Endothelial cell of umbilical vein (primary cell): ENCODE data around the gene SSH2. TPM values are rescaled to one million over a fixed set of nuclear protein-coding genes. Genes with fewer than 3 reads are reported as not detected.

Experiments
- BruUV-seq: library from RNA; stranded (reverse); fragments of 400-500 nt; replicated peaks from 2 replicates; lab custom pipeline; 2021; lab: Mats Ljungman, UMichigan
- CTCF ChIA-PET: fragments of 300-600, 350-600 bp; sonication (Branson Sonifier 250); formaldehyde crosslinking; loops from one replicate; lab custom pipeline; 2021; ENCODE audit warnings: antibody characterized with exemption, inconsistent platforms; lab: Charles Lee
- POLR2A ChIA-PET: fragments of 300-600, 350-600 bp; sonication (Branson Sonifier 250); formaldehyde crosslinking; loops from one replicate; lab custom pipeline; 2021; ENCODE audit warnings: antibody characterized with exemption, inconsistent platforms; lab: Charles Lee
- DNase-seq: peaks from one replicate; pipeline ENCODE4 v3.0.0-alpha.2; 2011; ENCODE audit warnings: low read depth, low spot score
- FAIRE-seq: peaks from 2 replicates; lab custom pipeline; 2011; peaks lifted over from hg19 to GRCh38; lab: Jason Lieb, UNC
- H2AFZ ChIP-seq: 2 replicates; pipeline ENCODE4 v1.6.0; 2012; ENCODE audit warnings: low read depth, low read length, control low read depth, inconsistent platforms
- H3K27ac ChIP-seq: 2 replicates; pipeline ENCODE4 v1.5.1; 2011; ENCODE audit warnings: low read depth, mild to moderate bottlenecking, control low read depth, low read length, moderate library complexity; ENCODE audit not compliant: insufficient read depth
- H3K27me3 ChIP-seq, 2 experiments: 2 replicates each; pipeline versions ENCODE4 v1.6.0 to v1.6.1; 2011; ENCODE audit warnings: low read length in 2 of 2, mixed read lengths in 1 of 2; ENCODE audit not compliant: control insufficient read depth in 2 of 2, insufficient read depth in 2 of 2
- H3K36me3 ChIP-seq, 2 experiments: 2 replicates in 1 of 2; 3 replicates in 1 of 2; pipeline ENCODE4 v1.5.1; 2011; ENCODE audit warnings: low read length in 2 of 2, mild to moderate bottlenecking in 1 of 2, moderate library complexity in 1 of 2; ENCODE audit not compliant: control insufficient read depth in 2 of 2, insufficient read depth in 2 of 2; ENCODE audit errors: extremely low read depth in 1 of 2
- H3K4me1 ChIP-seq: 3 replicates; pipeline ENCODE4 v1.5.1; 2011; ENCODE audit warnings: mild to moderate bottlenecking, low read length; ENCODE audit not compliant: control insufficient read depth, insufficient read depth; ENCODE audit errors: extremely low read depth
- H3K4me2 ChIP-seq: 2 replicates; pipeline ENCODE4 v1.6.1; 2011; ENCODE audit warnings: low read length, control low read depth, mixed read lengths; ENCODE audit not compliant: insufficient read depth
- H3K4me3 ChIP-seq, 3 experiments: fragments of 200-600 bp in 1 of 3; sonication (generic), shearing (Covaris generic) in 1 of 3; replicated peaks in 1 of 3; 2 replicates each; pipeline ENCODE4 v1.5.1; 2011 to 2016; ENCODE audit warnings: control low read depth in 3 of 3, low read length in 3 of 3, mild to moderate bottlenecking in 2 of 3, inconsistent platforms in 1 of 3, low read depth in 1 of 3, moderate library complexity in 1 of 3; ENCODE audit not compliant: insufficient read depth in 1 of 3
- H3K79me2 ChIP-seq: 2 replicates; pipeline ENCODE4 v1.6.0; 2012; ENCODE audit warnings: low read length, inconsistent platforms; ENCODE audit not compliant: control insufficient read depth, insufficient read depth
- H3K9ac ChIP-seq: replicated peaks from 2 replicates; pipeline ENCODE3; 2011; ENCODE audit warnings: low read length, control low read depth; ENCODE audit not compliant: insufficient read depth; ENCODE audit errors: extremely low read depth
- H3K9me1 ChIP-seq: replicated peaks from 3 replicates; pipeline ENCODE4 v1.6.0; 2011; ENCODE audit warnings: mild to moderate bottlenecking, low read length; ENCODE audit not compliant: control insufficient read depth, insufficient read depth; ENCODE audit errors: extremely low read depth
- H3K9me3 ChIP-seq: replicated peaks from 2 replicates; pipeline ENCODE4 v1.5.1; 2012; ENCODE audit warnings: low read length, inconsistent platforms; ENCODE audit not compliant: control insufficient read depth, insufficient read depth
- H4K20me1 ChIP-seq: replicated peaks from 2 replicates; pipeline ENCODE3; 2011; ENCODE audit warnings: mild to moderate bottlenecking, low read length; ENCODE audit not compliant: control insufficient read depth, insufficient read depth; ENCODE audit errors: extremely low read depth
- CTCF ChIP-seq, 2 donors: IDR thresholded peaks; 1 replicate in 1 of 2; 2 replicates in 1 of 2; pipeline ENCODE4 v1.5.1; 2011; ENCODE audit warnings: low read length in 2 of 2, mild to moderate bottlenecking in 2 of 2, moderate library complexity in 2 of 2, control low read depth in 1 of 2, inconsistent platforms in 1 of 2, low read depth in 1 of 2; ENCODE audit not compliant: insufficient read depth in 1 of 2; ENCODE audit errors: extremely low read depth in 1 of 2
- EZH2 ChIP-seq: IDR thresholded peaks from 2 replicates; pipeline ENCODE4 v1.6.1; 2012; ENCODE audit warnings: borderline replicate concordance, low read depth, mild to moderate bottlenecking, moderate library complexity, low read length, inconsistent platforms; ENCODE audit not compliant: severe bottlenecking
- FOS ChIP-seq: IDR thresholded peaks from 2 replicates; pipeline ENCODE4 v1.6.1; 2011; ENCODE audit warnings: mild to moderate bottlenecking, low read length, moderate library complexity, borderline replicate concordance; ENCODE audit not compliant: insufficient read depth
- GATA2 ChIP-seq: IDR thresholded peaks from 2 replicates; pipeline ENCODE4 v1.7.0; 2011; ENCODE audit warnings: low read depth, mild to moderate bottlenecking, moderate library complexity, mixed read lengths, low read length; ENCODE audit not compliant: insufficient read length, insufficient read depth
- JUN ChIP-seq: IDR thresholded peaks from 2 replicates; pipeline ENCODE4 v1.6.1; 2011; ENCODE audit warnings: borderline replicate concordance, low read depth; ENCODE audit not compliant: insufficient read length, insufficient read depth
- MAX ChIP-seq: IDR thresholded peaks from 2 replicates; pipeline ENCODE4 v1.6.1; 2011; ENCODE audit not compliant: insufficient read depth, insufficient read length
- MYC ChIP-seq: IDR thresholded peaks from one replicate; pipeline ENCODE4 v1.6.1; 2011; ENCODE audit warnings: mild to moderate bottlenecking, low read depth, low read length
- POLR2A ChIP-seq: IDR thresholded peaks from 2 replicates; pipeline ENCODE4 v1.6.1; 2012; ENCODE audit warnings: low read depth, mild to moderate bottlenecking, control low read depth, low read length
- POLR2AphosphoS5 ChIP-seq: IDR thresholded peaks from 2 replicates; pipeline ENCODE4 v1.6.1; 2012; ENCODE audit warnings: low read depth, mild to moderate bottlenecking, control low read depth, low read length, moderate library complexity; ENCODE audit not compliant: insufficient read depth
- dilution Hi-C: fragments of 300-500 bp; cut with MboI; formaldehyde crosslinking; loops from one replicate; pipeline ENCODE4 v1.15.0; 2019; ENCODE audit warnings: low sequenced_read_pairs; ENCODE audit not compliant: extremely low pct_ligation_motif_present
- intact Hi-C: fragments of 100-400 bp; cut with micrococcal nuclease; formaldehyde crosslinking; loops from one replicate; pipeline ENCODE4 v1.10.0; 2022
- polyA plus RNA-seq, 4 experiments: library from polyadenylated mRNA; depleted of rRNA in 3 of 4; stranded (reverse) in 3 of 4; unstranded in 1 of 4; fragments of >200 nt; gene quantifications; 2 replicates each; pipeline versions ENCODE4 v1.2.1 to v1.2.3, GENCODE V29; 2011 to 2012; ENCODE audit warnings: missing spikeins in 1 of 4
- total RNA-seq: library from RNA; stranded (reverse); gene quantifications from 2 replicates; pipeline ENCODE4 v1.2.3, GENCODE V29; 2021

The SSH2 gene
- total and polyA plus RNA-seq, 2 donors (not counting 3 experiments of a cell fraction or from before 2014, with no cell fraction given) = 24.6 to 60.9 TPM

- no peaks in the 10 kb centered on the region for H3K27me3 ChIP-seq
- peaks cover 2% of the 10 kb centered on the region in 2 experiments for H3K36me3 ChIP-seq
- no peak overlapping the region for H2AFZ ChIP-seq
- H3K4me1 ChIP-seq = peaks cover 34% of the 10 kb centered on the region
- BruUV-seq = no TSS peak
- dilution Hi-C loops = no loop called here
- intact Hi-C loops = no loop called here
- H3K79me2 ChIP-seq = peaks cover 53% of the 10 kb centered on the region
- no peaks in the 10 kb centered on the region for H3K9me3 ChIP-seq
- CTCF ChIA-PET = interaction anchor here (0.7 to 9.9 kb wide), 15 partner anchors 8 to 310 kb away, joined by 3 to 428 read pairs (median 4); no protein-coding TSS in a partner anchor
- no peaks in the 10 kb centered on the region for H4K20me1 ChIP-seq
- POLR2A ChIA-PET = no interaction called here
- no peak overlapping the region for H3K27ac ChIP-seq
- DNase-seq (peak; percentile 86), FAIRE-seq (peak; percentile 89)
- no peaks in the 10 kb centered on the region for H3K9me1 ChIP-seq
- H3K4me2 ChIP-seq = peak overlapping the region; percentile 35
- peak; percentile 24 for TF ChIP-seq POLR2A
- TF ChIP-seq FOS = no peak
- TF ChIP-seq MYC = no peak
- peak; percentile 57 for TF ChIP-seq GATA2
- TF ChIP-seq EZH2 = no peak
- no peak for TF ChIP-seq MAX
- peak; percentile 24 for TF ChIP-seq POLR2AphosphoS5
- no peak for TF ChIP-seq CTCF (IDR thresholded peaks at IDR 0.05; ENCODE audit: extremely low read depth in 1 of 2, insufficient read depth in 1 of 2, low read depth in 1 of 2, low read length in 2 of 2)
- no peak for TF ChIP-seq JUN
- peak overlapping the region in 1 of 3 experiments; percentile 43 for H3K4me3 ChIP-seq
- no peak overlapping the region for H3K9ac ChIP-seq
These were observed 2.5 kb downstream of the SSH2 start for GRCh38 chr17:29927546-29927945.
